HG02970 (cell line): Measurements from ENCODE around the gene RUFY1.
"Not testable (repeated sequence)": the region's sequence is repeated elsewhere in the genome, so short reads cannot be mapped to it uniquely, and the experiment has no call there.

Source experiments
- ATAC-seq: cut with Tn5 transposase; IDR thresholded peaks from one replicate; pipeline ENCODE4 v1.9.1; 2021; ENCODE audit warnings: mild to moderate bottlenecking, moderate library complexity, moderate number of reproducible peaks; ENCODE audit not compliant: unreplicated experiment, low FRiP score

Gene RUFY1

DNA sequence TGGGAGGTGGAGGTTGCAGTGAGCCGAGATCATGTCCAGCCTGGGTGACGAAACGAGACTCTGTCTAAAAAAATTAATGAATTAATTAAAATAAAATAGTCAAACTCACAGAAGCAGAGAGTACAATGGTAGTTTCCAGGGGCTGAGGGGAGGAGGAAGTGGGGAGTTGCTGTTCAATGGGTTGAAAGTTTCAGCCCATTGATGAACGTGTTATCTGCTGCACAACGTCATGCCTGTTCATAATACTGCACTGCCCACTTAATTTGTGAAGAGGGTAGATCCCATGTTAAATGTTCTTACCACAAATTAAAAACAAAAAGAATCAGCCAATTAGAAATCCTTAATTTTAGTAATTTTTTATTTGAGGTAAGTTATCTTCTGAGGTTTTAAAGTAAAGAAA, 16.4 kb upstream of the RUFY1 start:
- ATAC-seq: no peak

DNA sequence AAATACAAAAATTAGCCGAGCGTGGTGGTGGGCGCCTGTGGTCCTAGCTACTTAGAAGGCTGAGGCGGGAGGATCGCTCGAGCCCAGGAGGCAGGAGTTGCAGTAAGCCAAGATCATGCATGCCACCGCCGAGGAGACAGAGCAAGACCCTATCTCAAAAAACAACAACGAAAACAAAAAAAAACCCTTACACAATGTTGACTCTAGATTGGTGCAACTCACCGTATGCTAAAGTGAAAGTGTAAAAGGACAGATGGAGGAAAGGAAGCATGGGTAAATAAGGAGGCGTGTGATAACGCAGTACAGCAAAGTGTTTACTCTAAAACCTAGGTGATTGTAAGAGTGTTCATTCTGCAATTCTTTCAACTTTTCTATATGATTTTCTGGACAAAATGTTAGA, 15.9 kb upstream of the RUFY1 start:
- ATAC-seq: no peak

DNA sequence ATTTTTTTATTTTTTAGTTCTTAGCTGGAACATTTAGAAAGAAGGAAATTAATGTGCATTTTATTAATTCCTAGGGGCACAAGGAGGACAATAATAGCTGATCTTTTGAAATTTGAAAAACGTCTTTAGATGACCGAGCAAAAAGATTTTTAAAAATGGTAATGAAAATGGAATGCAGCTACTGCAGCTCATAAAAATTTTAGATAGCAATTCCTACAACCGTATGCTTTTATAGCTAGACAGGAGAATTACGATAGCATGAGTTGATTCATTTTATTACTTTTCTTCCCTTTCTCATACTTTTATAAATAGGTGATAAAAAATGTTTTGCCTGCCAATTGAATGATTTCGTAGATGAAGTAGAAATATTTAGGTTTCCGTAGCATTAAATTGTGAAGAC, 13.7 kb upstream of the RUFY1 start:
- ATAC-seq: no peak

DNA sequence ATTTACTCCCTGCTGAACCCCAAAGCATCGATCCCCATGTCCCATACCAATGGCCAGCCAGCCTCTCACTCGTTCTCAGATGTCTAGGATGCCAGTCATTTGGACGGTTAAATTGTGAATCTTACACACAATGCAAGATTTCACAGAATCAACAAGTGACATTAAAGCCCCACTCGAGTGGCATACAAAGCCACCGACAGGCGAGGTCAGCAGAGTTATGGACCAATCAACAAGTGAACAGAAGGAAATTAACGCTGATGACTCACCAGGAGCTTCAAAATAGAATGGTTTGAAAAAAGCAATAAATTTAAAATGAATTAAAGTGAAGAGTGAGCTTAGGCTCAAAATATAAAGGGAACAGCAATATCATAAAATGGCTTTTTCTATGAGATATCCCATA, 8.2 kb upstream of the RUFY1 start:
- ATAC-seq: no peak

DNA sequence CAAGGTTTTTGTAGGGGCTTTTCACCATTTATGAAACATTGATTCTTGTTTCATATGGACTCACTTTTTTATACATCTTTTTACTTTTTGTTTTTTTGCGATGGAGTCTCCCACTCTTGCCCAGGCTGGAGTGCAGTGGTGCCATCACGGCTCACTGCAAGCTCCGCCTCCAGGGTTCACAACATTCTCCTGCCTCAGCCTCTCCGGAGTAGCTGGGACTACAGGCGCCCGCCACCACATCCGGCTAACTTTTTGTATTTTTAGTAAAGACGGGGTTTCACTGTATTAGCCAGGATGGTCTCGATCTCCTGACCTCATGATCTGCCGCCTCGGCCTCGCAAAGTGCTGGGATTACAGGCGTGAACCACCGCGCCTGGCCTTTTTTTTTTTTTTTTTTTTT, 7.1 kb upstream of the RUFY1 start:
- ATAC-seq: not testable (repeated sequence)

DNA sequence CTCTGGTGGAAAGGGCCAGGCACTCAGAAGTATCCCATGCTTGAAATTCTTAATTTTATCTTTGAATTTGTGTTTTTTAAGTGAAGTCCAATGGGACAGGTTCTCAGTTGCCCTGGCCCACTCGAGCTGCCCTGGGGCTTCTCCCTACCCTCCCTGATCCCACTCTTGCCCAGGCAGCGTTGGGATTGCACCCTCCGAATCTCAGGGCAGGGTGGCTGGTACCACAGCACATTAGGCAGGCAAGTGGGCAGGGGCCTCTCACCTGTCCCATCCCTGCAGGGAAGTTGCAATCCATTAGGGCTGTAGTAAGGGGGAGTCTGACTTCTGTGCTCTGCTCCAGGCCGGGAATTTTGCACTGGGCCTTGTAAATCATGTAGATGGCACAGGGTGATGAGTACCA, 2.7 kb downstream of the RUFY1 start:
- ATAC-seq: no peak

DNA sequence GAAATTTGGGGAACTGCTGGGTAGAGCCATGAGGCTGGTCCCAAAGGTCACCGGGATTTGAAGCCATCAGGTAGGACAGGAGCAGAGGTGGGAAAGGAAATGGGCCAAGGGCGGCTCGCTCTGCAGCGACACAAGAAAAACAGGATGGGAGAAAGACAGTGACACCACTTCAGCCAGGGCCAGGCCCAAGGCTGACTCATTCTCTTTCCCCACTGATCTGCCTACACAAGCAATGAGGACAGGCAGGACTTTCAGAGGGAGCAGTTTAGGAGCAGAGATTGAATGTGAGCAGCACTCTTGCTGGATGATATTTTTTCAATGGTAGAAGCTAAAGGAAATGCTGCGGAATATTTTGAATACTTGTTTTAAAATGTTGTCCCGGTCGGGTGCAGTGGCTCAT, 3.5 kb downstream of the RUFY1 start:
- ATAC-seq: no peak

DNA sequence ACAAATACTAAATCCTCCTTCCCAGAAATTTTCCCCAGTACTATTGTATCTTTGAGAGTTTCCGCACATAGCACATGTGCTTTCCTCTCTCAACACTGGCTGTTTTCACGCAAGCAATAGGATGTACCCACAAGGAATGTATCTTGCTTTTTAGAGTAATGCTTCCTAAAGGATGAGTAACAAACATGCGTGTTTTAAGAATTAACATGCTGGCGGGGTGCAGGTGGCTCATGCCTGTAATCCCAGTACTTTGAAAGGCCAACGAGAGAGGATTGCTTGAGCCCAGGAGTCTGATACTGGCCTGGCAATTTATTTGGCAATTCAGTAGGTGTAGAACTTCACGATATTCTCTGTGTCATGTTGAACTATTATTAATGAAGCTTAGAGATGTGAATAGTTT, 4.6 kb downstream of the RUFY1 start:
- ATAC-seq: no peak

DNA sequence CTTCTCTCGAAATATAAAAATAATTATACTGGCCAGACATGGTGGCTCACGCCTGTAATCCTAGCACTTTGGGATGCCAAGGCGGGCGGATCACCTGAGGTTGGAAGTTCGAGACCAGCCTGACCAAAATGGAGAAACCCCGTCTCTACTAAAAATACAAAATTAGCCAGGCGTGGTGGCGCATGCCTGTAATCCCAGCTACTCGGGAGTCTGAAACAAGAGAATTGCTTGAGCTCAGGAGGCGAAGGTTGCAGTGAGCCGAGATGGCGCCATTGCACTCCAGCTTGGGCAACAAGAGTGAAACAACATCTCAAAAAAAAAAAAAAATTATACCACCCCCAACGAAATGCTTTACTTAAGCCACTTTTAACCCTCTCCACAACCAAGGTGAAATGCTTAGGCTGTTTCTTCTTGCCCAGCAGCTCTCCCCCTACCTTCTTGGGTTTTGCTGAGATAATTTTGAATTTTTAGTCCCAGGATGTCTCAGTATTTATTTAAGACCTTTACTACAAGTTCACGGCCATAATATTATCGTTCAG, 8.0 kb downstream of the RUFY1 start:
- not testable (repeated sequence) for ATAC-seq

DNA sequence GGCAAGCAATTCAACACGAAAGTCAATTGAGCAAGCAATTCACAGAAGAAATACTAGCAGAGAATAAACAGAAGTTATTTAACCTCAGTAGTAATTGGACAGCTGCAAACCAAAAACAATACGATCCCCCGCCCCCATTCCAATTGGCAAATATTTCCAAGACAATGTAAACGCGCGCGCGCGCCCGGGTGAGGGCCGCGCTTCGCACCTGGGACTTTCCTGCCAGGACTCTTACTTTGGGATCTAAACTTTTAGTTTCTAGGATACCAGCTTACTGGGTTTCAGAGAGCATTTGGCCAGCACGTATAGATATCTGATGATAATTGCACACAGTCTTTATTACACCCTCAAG, 8.6 kb downstream of the RUFY1 start:
- peak; percentile 6 for ATAC-seq

DNA sequence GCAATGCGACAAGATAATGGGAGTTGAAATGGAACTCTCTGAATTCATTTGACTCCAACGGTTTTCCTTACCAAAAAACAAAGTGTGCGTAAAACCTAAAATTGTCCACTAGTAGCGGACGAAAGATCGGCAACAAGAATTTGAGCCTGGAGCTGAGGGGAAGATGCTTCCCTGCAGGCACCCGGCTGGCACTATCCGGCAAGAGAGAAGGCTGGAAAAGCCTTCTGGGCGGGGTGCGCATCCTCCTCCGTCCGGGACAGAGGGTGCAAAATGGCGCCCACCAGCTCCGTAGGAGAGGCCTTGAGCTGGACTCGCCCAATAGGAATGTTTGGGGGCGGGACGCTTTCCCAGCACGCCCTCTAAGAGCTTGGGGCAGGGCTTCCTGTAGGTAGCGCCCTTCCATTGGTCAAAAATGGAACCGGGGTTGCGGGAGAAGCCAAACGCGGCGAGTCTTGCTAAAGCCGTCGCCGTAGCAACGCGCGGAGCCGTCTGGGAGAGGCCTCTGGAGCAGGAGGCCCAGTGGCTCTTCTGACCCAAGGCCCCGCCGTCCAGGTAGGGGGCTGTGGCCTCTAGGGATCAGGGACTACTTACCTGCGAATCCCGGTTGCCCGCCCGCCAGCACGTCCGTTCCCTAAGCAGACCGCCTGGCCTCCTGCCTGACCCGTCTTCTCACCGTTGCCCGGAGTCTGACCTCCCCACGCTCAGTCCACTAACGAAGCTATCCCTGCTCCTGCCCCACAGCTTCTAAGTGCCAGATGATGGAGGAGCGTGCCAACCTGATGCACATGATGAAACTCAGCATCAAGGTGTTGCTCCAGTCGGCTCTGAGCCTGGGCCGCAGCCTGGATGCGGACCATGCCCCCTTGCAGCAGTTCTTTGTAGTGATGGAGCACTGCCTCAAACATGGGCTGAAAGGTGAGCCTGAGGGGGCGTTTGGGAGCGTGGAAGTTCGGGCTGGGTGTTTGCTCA, 9.2 kb downstream of the RUFY1 start:
- peak; percentile 96 for ATAC-seq

DNA sequence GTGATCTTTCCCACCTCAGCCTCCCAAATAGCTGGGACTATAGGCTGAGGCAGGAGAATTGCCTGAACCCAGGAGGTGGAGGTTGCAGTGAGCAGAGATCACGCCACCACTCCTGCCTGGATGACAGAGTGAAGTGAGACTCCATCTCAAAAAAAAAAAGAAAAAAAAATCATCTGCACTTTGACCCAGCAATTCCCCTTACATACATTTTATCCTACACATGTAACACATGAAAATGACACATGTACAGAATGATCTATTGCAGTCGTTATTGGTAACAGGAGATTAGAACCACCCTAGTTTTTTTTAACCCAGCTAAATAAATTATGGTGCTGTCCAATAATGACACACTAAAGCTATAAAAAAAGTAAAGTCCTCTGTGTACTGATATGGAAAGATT, 14.2 kb downstream of the RUFY1 start:
- ATAC-seq: no peak

DNA sequence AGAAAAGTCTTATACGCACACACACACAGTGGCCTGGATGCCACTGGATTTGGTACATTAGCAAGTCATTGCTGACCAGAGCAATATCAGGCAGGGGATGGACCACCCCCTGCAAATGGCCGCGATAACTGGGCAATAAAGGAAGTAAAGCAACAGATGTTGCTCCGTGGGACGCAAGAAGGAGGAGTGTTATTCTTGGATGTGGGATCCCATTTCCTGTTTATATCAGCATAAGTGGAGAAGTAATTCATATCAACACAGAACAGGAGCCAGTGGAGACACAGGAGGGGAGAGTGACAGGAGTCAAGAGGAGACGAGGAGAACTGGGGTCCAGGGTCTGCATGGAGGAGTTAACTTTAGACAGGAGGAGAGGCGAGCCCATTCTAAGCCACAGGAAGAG, 18.4 kb downstream of the RUFY1 start:
- ATAC-seq: no peak

DNA sequence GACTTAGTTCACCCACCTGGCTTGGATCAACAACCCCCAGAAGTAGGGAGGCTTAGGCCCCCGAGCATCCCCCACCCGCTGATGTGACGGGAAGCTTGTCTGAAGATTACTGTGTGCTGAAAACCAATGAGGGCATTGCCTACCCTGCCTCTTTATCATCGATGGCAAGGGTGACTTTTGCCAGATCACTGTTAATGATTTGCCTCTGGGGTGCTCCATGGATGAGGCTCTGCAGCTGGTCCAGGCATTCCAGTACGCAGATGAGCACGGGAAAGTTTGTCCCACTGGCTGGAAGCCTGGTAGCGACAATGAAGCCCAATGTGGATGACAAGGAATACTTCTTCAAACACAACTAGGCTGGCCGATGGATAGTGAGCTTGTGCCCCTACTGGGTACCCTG, 22.0 kb downstream of the RUFY1 start:
- no peak for ATAC-seq

DNA sequence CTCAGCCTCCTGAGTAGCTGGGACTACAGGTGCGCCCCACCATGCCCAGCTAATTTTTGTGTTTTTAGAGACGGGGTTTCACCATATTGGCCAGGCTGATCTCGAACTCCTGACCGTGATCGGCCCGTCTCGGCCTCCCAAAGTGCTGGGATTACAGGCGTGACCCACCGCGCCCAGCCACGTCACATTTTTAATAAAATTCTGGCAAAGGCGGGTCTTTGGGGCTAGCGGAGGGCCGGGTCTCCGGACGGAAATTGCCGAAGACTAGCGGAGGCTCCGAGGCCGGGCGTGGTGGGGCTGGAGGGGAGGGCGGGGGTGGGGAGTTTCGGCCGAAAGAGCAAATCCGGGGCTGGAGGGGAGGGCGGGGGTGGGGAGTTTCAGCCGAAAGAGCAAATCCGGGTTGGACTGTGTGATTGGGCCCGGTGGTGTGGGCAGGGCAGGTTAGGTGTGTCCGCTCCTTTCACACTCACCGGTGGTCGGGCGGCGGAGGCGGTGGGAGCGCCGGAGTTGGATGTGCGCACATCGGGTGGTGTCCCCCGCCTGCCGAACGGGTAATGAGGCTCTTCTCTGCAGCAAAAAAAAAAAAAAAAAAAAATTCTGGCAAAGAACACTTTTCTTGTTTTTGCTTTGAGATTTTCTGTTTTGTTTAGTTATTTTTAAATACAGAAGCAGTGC, 27.1 kb downstream of the RUFY1 start:
- ATAC-seq: no peak

DNA sequence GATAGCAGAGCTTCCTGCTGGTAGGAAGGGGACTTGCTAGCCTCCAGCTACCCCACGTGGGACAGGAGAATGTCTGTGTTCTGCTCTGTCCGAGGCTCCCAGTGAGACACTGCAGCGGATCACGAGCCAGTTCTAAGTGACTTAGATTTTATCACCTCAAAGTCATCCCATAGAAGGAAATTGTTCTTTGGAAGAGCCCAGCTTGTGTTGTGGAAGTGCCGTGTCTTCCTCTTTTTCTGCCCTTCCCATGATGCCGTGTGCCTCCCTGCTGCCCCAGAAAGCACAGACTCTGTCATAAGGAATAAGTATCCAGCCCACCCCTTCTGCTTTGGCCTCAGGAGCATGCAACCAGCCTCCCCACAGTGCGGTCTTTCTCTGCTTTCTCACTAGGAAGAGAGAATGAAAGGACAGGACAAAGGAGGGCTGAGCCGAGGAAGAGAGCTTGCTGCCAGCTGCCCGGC, 35.6 kb downstream of the RUFY1 start:
- no peak for ATAC-seq

DNA sequence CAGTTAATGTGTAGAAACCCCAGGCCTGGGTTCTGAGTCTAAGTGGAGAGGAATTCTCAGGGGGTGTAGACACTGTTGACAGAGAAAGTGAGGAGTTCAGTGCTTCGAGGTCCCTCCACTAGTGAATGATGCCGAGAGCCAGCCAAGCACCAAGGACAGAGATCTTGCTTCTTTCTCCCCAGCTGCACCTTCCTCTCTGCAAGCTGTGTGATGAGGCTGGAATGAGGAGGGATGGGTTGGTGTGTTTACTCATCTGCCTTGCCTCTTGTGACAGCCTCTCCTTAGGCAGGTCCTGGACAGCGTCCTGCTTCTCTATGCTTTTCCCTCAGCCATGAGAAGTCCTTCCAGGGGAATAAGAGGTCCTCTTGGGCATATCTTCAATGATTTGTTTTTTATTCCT, 37.8 kb downstream of the RUFY1 start:
- no peak for ATAC-seq

DNA sequence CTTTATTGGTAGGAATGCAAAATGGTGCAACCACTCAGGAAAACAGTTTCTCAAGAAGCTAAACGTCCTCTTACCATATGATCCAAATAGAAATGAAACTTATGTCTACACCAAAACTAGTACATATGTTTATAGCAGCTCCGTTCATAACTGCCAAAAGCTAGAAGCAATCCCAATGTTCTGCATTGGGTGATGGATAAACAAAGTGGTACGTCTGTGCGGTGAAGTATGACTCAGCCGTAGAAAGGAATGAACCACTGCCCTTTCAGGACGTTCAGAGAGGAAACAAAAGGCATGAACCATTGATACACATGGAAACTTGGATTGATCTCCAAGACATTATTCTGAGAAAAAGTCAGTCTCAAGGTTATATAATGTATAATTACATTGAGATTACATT, 45.6 kb downstream of the RUFY1 start:
- no peak for ATAC-seq

DNA sequence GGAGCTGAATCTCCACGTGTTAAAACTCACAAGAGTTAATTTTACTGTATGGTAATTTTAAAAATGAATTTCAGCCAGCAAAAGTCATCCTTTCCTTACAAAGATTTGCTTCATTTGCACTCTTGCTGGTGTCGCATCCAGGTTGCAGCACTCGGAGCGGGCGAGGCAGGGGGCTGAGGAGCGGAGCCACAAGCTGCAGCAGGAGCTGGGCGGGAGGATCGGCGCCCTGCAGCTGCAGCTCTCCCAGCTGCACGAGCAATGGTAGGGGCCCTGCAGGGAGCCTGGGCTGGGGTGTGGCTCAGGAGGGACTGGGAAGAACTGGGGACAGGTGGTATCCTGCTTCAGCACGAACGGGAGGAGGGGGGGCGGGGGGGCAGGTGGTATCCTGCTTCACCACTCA, 46.1 kb downstream of the RUFY1 start:
- no peak for ATAC-seq

DNA sequence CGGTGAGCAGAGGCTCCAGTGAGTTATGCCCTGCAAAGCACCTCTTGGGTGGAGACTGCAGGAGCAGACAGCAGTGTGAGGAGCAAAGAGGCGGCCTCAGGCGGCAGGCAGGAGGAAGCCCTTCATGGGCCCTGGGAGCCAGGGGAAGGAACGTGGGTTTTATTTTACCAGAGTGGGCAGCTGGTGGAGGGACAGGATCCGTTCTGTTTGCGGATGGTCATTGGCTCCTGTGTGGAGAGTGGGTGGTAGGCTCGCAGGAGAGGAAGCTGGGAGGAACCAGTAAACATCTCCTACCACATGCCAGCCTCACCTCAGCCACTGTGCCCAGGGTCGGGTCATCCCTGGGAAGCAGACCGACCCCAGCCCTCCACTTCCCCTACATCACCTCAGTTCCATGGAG, 48.7 kb downstream of the RUFY1 start:
- no peak for ATAC-seq

DNA sequence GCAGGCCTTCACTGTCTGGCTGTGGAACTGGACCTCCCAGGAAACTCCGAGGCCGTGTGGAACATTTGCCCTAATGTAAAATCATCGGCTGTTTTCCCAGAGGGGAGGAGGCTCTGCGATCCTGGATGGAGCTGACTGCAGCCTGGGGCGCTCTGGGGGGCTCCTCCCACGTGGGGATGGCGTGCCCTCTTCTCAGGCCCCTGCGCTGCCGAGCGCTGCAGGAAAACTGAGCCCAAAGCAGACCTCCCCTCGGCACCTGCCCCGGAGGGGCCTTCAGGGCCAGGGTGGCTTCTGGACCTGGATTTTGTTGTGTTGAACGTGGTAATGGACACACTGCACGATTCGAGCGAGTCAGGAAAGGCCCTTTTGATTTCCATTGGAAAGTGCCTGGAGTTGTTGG, 49.2 kb downstream of the RUFY1 start:
- ATAC-seq: no peak

DNA sequence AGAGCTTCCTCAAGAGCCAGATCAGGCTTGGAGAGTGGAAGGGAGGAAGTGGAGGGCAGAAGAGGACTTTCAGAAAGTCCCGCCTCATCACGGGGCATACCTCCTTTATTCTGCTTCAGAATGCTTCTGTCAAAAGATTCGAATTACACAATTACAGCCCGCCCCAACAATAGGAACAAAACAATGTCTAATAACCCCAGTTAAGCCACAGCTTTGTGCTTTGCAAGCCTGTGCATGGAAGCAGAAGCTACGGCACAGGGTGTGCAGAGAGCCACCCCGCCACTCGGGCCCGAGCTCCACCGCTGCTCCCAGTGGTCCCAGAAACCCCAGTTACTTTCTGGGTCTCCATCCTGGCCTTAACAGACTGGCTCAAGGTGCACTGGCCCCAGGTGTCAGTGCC, 49.6 kb downstream of the RUFY1 start:
- no peak for ATAC-seq
